G401.6 (cell line): ENCODE measurements around the gene KHNYN.
"Not testable (repeated sequence)": the region's sequence is repeated elsewhere in the genome, so short reads cannot be mapped to it uniquely, and the experiment has no call there.

Experiments
- FAIRE-seq: peaks from 2 replicates; lab custom pipeline; 2012; peaks lifted over from hg19 to GRCh38; lab: Jason Lieb, UNC

KHNYN gene

GRCh38 chr14:24437736-24438067 lies 7.9 kb downstream of the KHNYN start:
- no peak for FAIRE-seq

DNA sequence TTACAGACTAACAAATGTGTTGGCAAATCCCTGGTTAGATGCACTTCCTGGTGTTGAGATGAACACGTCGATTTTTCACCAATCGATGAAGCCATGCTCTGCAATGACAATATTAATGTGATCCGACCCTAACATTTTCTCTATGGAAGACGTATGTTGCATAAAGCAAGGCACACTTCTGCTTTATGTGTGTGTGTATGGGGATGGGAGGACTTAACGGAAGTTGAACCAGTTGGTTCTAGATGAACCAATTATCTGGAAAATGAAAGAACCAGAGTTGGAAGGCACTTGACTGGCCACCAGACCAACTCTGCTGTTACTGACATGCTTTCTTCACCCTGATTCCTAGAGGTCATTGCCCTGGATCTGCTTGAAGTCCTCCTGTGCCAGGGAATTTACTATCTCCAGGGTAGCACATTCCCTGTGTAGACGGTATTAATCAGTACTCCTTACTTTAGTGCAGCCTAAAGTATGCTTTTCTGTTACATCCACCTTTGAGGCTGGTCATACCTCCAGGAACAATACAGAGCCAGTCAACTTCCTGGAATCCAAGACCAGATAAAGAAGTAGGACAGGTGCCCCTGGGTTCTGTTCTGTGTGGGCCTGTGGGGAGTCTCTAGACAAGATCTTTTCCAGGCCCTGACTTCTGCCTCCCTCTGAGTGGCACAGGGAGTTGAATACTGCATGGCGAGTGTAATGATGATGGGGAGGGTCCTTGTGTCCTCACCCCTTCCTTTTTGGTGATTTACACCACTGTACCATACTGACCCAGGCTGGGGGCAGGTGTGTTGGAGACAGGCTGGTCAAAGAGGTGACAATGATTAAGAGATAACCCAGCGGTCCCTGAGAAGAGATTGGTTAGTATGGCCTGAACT lies 8.7 kb downstream of the KHNYN start:
- no peak for FAIRE-seq

- FAIRE-seq: no peak
Observed at GRCh38 chr14:24439257-24439656, 9.5 kb downstream of the KHNYN start.

DNA sequence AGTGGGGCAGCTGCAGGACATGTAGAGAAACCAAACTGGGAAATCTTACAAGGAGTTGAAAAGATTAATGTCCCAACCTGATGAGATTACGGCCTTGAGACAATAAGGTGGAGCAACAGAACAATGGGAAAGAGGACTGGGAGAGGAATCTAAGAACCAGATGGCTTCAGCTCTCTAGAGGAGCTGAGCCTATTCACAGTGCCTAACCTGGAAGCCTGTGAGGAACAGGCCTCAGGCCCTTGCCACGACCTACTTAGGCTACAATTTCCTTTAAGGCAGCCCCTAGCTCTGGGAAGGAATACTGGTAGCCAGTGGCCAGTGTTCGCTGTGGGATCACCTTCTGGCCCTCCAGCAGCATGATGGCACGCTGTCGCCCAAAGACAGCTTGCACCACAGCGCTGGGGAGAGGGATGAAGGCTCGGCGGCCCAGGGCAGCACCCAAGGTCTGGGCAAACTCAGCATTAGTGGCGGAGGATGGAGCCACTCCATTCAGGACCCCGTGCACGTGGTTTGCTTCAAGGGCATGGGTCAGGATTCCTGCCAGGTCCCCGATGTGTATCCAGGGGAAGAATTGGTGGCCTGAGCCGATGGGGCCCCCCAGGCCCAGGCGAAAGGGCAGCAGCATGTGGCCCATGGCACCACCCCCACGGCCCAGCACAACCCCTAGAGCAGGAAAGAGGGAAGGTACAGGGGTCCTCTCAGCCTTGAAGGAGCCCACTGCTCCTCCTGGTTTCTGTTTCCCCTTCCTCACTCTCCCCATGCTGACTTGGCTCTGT lies 10.3 kb downstream of the KHNYN start:
- no peak for FAIRE-seq

DNA sequence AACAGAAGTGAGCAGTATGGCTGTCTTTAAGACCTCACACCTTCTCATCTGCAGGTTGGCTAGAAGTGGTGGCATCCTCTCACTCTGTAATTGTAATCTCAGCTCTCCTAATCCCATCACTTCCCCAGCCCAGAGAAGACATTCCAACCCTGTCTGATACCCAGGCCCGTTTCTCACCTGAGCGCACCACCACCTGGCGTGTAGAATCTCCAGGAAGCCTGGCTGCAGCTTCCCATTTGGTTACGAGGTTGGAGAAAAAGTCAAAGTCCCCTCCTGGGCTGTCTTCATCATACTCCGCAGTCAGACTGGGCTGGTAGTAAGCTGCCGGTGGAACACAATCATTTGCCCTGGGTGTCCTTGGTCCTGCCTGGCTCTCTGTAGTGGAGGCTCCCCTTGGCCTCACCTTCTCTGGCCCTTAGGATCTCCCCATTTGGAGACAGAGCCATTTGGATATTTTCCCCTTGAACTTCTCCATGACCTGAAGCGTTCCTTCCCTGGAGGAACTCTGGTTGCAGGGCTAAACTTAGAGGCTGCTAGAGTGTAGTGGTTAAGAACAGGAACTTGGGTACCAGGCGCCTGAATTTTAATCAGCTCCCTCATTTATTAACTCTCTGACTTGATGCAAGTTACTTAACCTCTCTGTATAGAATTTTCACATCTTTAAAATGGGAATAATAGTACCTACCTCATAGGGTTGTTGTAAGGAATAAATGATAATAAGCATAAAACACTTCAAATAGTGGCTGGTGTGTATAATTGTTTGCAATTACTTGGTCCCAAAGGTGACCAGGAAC lies 11.0 kb downstream of the KHNYN start:
- no peak for FAIRE-seq

- no peak for FAIRE-seq
Observed at GRCh38 chr14:24441485-24441884, 11.7 kb downstream of the KHNYN start.

- no peak for FAIRE-seq
Observed at GRCh38 chr14:24441904-24442239, 12.1 kb downstream of the KHNYN start.

DNA sequence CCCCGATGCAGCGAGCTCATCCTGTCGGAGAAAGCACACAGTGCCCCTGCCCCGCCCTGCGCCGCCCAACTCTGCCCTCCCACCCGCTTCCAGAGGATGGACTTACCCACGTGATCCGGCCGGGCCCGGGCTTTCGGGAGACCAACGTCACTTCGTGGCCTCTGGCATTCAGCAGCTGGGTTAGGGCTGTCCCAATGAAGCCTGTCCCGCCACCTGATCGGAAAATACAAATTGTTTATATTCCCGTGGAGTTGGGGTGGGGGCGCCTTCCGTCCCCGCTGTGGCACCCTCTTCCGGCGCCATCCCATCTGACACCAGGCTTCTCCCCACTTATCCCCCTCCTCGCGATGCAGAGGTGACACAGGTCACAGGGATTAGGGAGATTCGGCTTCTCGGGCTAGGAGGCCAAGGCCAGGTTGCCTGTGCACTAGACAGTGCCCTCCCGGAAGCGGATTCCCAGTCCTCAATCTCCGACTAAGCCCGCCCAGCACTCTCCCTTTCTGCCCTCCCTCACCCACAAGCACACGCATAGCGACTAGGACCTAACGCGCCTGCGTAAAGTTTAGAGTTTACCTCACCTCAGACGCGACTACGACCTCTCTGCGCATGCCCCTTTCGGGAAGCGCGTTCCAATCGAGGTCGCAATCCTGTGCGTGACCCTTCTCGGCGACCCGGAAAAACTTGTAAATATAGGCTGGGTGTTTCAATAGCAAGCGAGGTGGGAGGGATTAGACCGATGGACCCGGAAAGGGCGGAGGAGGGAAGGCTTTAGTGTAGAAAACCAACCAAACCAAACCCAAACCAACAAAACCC lies 12.7 kb downstream of the KHNYN start, which contains the start of gene SDR39U1:
TSS of gene SDR39U1 (minus strand) at position 537 of the 813 bp plus-strand sequence. CDS start at position 530, 7 bp downstream.
- peak; percentile 98 for FAIRE-seq

DNA sequence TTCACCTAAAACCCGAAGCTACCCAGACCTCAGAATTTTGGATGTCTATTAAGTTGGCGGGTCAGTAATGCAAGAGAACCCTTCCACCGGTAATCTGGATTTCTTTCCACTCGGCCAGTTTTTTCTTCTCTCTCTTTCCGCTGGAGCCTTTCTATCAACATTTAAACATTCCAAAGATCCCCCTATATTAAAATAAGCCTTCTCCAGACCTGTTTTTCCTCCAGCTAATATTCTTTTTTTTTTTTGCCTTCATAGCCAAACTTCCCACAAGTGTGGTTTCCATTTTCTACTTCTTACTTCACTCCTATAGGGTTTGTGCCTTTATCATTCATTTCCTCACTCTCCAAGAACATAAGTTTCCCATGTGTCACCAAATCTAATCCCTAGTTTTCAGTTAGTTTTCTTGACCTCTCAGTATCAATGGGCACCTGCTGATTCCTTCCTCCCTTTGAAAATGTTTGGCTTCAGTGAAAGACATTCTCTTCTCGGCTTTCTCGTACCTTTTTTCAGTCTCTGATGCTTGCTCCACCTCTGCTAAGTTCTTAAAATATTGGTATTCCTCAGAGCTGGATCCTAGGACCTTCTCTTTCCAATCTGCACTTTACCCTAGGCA lies 13.4 kb downstream of the KHNYN start:
- FAIRE-seq: no peak

GRCh38 chr14:24450828-24451227 lies 21.1 kb downstream of the KHNYN start:
- FAIRE-seq: not testable (repeated sequence)

GRCh38 chr14:24456980-24457379 lies 27.2 kb downstream of the KHNYN start:
- no peak for FAIRE-seq

DNA sequence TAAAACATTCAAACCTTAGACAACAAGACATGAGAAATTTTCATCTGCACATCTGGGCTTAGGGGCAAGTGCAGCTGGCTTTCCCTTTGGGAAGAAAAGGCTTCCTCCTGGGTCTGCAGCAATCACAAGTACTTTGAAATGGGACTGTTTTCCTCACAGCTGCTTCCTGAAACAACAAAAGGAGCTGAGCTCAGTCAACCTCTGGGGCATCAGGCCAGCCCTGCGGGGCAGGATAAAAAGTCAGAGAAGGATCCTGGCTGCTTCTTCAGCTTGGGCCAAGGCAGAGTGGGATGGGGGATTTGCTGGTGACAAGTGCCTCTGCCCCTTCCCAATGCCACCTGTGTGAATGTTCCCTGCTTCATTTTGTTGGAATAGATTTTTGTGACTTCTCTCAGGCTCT lies 29.0 kb downstream of the KHNYN start:
- FAIRE-seq: no peak

- FAIRE-seq: no peak
Observed at GRCh38 chr14:24459331-24459730, 29.6 kb downstream of the KHNYN start.

- FAIRE-seq: no peak
Observed at GRCh38 chr14:24461336-24461735, 31.6 kb downstream of the KHNYN start.

DNA sequence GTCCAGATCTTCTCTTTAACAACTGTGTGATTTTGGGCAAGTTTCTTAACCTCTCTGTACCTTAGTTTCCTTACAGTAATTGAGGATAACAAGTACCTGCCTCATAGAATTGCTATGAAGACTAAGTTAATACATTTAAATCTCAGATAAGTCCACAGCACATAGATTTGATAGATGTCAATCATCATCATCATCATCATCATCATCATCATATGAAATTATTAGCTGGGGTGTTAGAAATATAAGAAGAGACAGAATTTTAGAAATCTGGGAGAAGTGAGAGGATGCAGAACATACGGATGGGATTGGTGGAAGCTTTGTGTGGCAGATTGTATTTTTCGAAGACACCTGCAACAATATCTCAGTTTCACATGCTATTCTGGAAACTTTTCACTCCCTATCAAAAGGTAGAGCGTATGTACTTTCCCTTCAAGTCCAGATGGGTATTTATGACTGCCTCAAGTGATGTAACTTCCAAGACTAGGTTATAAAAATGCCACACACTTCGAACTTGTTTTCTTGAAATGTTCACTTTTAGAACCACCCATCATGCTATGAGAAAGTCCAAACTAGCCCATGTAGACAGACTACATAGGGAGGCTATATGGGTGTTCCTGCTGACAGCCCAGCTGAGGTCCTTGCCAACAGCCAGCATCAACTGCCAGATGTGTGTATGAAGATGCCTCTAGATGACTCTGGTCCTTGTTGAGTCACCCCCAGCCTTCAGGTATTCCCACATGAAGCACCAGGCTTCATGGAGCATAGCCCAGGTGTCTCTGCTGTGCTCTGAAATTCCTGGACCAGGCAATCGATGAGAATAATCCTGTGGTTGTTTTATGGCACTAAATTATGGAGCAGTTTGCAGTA lies 33.5 kb downstream of the KHNYN start:
- FAIRE-seq: no peak

DNA sequence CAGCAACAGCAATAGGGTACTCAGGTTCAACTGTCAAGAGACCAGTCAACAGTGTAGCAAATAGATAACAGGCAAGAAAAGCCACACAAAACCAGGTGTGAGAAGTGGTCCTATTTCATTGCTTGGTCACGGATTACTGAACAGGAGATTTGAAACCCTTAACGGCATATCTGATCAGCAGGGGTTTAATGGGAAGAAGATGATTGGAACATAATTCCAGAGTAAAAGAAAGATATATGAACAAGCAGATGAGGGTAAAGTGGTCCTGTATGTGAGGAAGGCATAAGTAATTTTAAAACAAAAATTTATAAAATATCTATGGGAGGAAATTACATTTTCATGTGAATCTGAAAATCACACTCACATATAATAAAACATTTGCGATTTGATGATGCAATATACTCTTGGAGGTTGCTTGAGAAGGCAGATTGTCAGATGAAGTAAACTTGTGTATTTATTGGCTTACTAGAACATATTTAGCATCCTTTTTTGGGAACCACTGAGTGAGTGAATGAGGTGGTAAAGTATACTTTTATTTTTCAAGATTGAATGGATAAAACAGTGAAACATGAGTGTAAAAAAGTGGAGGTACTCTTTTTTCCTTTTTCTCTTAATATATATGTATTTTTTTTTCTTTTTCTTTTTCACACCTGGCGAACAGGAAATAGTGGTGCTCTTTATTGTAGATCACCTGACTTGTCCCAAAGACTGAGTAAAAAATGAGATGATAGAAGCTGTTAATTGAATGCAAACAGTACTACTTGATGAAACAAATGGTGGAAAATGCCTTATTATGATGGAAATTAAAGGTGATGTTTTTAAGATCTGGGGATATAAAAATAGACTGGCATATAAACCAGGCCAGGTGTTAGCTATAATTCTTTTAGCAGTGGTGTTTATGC lies 34.4 kb downstream of the KHNYN start:
- FAIRE-seq: no peak

- FAIRE-seq: no peak
Observed at GRCh38 chr14:24465368-24465767, 35.6 kb downstream of the KHNYN start.

GRCh38 chr14:24465805-24466204 lies 36.1 kb downstream of the KHNYN start:
- FAIRE-seq: no peak

- not testable (repeated sequence) for FAIRE-seq
Observed at GRCh38 chr14:24470450-24470849, 40.7 kb downstream of the KHNYN start.
